Adrenal gland (tissue), 5 donors: Measurements from ENCODE around the gene TSPAN33.

Experiments used
- CTCF ChIP-seq, 6 experiments: fragments of 450-650 bp in 4 of 6; fragments of 200-600 bp in 2 of 6; sonication (generic) in 1 of 6; IDR thresholded peaks; 1 replicate in 5 of 6; 2 replicates in 1 of 6; pipeline versions ENCODE4 v1.5.1 to v1.8.0; 2016 to 2021; ENCODE audit warnings: antibody characterized with exemption in 6 of 6, mild to moderate bottlenecking in 2 of 6, moderate library complexity in 1 of 6
- POLR2A ChIP-seq, 2 donors: fragments of 450-650 bp; IDR thresholded peaks; one replicate each; pipeline ENCODE4 v1.6.1; 2017; ENCODE audit warnings: antibody characterized with exemption in 2 of 2, mild to moderate bottlenecking in 2 of 2, moderate library complexity in 1 of 2
- donor health status: DM: no; HTN: no; CAD: no.

- TF ChIP-seq POLR2A (IDR thresholded peaks at IDR 0.05) (no peak), CTCF (IDR thresholded peaks at IDR 0.05) (no peak)
Observed at GRCh38 chr7:129188892-129189660, 44.6 kb downstream of the TSPAN33 start.
